GM12865 (cell line): ENCODE data around the gene GAMT.
"Not testable (repeated sequence)": the region's sequence is repeated elsewhere in the genome, so short reads cannot be mapped to it uniquely, and the experiment has no call there.

Experiments used
- DNase-seq: peaks from one replicate; pipeline ENCODE4 v3.0.0; 2010; ENCODE audit warnings: low read depth
- H3K4me3 ChIP-seq: 2 replicates; pipeline ENCODE4 v1.5.1; 2011; ENCODE audit warnings: mild to moderate bottlenecking, low read depth, low read length, control low read depth
- CTCF ChIP-seq: IDR thresholded peaks from 2 replicates; pipeline ENCODE4 v1.5.1; 2011; ENCODE audit warnings: low read length, control low read depth, low read depth, inconsistent platforms; ENCODE audit not compliant: insufficient read depth; ENCODE audit errors: missing control alignments

GAMT gene

GRCh38 chr19:1445932-1446712 is 44.8 kb upstream of the GAMT start:
- no peak for TF ChIP-seq CTCF
- no peak overlapping the region for H3K4me3 ChIP-seq
- DNase-seq, result no peak

- DNase-seq, result peak; percentile 74
- H3K4me3 ChIP-seq, result peak overlapping the region; percentile 46
- peak; percentile 88 for TF ChIP-seq CTCF
Measured at GRCh38 chr19:1445185-1445931, 44.0 kb upstream of the GAMT start.

- no peak for DNase-seq
- no peak overlapping the region for H3K4me3 ChIP-seq
- TF ChIP-seq CTCF, result no peak
Measured at GRCh38 chr19:1441677-1442438, 40.5 kb upstream of the GAMT start.

GRCh38 chr19:1441022-1441426 is 39.7 kb upstream of the GAMT start:
- no peak overlapping the region for H3K4me3 ChIP-seq
- TF ChIP-seq CTCF, result no peak
- DNase-seq, result no peak

- no peak overlapping the region for H3K4me3 ChIP-seq
Measured at GRCh38 chr19:1440418-1440801, 39.1 kb upstream of the GAMT start.

GRCh38 chr19:1439525-1440417 is 38.4 kb upstream of the GAMT start:
- not testable (repeated sequence) for DNase-seq
- peak overlapping the region; percentile 60 for H3K4me3 ChIP-seq

More at GRCh38 chr19:1440418-1440801, 39.1 kb upstream of the GAMT start:
- TF ChIP-seq CTCF, result no peak
- DNase-seq, result no peak
